LNCAP (cell line): ENCODE data around the gene PSD2.

ENCODE experiments used
- TF ChIP-seq, protein P1 (sequence below): fragments of 450-650 bp; IDR thresholded peaks from 2 replicates; pipeline ENCODE4 v1.5.1; 2017; ENCODE audit warnings: mild to moderate bottlenecking

Gene PSD2

DNA sequence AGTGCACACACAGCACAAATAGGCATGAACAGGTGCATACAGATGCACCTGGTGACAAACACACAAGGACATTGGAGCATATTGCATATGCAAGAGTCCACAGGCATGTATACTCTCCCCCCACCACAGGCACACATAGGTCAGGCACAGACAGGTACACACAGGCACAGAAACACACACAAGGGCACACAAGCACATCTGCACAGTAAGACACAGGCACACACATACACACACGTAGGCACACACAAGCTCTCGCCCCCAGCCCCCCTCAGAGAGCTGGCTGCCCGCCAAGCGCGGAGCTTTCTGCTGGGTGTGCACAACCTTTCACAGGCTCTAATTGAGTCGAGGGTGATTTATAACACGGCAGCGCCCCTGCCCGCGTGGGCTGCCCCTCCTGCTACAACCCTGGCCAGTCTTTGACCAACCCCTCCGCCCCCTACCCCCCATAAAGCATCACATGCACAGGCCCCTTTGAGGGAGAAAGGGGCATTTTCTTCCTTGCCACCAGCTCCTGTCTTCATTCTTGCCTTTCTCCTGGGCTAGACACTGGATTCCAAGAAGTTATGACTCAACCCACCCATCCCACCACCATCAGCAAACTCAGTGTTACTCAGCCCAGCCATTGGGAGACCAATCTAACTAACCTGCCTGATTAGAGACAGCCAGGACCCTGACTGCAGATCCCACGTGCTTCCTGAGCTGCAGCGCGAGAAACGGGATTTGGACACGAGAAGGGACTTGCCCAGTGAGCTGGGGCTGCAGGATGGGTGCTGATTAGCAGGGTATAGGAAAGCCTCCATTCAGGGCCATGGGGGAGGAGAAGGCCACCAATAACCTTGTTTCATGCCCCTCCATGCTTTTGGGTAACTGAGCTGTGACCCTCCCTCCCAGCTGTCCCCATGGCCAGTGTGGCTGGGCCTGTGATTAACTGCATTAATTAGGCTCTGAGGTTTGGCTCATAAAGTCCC lies 42.8 kb upstream of the PSD2 start:
- TF ChIP-seq, protein P1, sequence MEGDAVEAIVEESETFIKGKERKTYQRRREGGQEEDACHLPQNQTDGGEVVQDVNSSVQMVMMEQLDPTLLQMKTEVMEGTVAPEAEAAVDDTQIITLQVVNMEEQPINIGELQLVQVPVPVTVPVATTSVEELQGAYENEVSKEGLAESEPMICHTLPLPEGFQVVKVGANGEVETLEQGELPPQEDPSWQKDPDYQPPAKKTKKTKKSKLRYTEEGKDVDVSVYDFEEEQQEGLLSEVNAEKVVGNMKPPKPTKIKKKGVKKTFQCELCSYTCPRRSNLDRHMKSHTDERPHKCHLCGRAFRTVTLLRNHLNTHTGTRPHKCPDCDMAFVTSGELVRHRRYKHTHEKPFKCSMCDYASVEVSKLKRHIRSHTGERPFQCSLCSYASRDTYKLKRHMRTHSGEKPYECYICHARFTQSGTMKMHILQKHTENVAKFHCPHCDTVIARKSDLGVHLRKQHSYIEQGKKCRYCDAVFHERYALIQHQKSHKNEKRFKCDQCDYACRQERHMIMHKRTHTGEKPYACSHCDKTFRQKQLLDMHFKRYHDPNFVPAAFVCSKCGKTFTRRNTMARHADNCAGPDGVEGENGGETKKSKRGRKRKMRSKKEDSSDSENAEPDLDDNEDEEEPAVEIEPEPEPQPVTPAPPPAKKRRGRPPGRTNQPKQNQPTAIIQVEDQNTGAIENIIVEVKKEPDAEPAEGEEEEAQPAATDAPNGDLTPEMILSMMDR, result no peak

DNA sequence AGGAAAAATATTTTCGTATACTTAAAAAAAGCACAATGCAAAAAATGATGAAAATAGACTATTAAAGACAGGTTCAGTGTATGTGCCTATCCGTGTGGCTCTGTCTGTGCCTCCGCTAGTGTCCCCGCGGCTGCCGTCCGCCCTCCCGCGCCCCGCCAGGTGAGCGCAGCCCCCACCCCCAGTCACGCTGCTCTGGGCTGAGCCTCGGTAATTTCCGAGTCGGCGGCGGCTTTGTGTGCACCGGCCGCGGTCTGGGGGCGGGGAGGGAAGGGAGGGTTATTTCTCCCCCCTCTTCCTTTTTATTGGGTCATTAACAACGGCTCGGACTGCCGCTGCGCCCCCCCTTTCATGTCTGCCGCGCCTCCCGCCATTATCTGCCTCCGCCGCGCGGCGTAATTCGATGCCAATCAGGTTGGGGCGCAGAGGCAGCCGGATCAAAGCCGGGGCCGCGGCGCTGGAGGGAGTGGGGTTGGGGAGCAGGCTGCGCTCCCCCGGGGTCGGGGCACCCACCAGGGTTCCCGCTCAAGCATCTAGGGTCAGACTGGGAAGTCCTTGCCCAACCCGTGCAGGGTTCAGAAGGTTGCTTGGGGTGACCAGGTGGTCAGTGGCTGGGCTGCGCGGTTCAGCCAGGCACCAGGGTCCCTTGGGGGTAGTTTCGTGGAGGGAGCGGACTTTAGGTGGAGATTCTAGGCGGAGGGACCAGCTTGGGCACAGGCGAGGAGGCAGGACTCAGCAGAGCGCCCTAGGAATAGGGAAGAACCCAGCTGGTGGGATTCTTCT lies 39.5 kb upstream of the PSD2 start:
- TF ChIP-seq, protein P1, result no peak

DNA sequence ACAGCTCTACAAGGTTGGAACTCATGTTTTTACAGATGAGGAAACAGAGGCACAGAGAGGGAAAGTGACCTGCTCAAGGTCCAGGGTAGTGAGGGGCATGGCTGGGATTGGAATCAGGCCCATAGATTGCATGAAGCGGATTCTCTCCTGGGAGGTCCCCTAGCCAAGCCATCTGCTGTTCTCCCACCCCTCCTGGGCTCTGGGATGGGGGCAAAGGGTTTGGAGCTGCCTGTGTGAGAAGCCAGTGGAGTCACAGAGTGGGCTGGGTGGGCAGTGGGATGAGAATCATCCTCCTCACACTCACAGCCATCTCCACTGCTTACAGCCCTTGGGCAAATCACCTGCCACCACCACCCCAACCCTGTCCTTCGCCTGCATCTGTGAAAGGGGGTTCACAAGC lies 38.6 kb upstream of the PSD2 start:
- TF ChIP-seq, protein P1, result no peak

DNA sequence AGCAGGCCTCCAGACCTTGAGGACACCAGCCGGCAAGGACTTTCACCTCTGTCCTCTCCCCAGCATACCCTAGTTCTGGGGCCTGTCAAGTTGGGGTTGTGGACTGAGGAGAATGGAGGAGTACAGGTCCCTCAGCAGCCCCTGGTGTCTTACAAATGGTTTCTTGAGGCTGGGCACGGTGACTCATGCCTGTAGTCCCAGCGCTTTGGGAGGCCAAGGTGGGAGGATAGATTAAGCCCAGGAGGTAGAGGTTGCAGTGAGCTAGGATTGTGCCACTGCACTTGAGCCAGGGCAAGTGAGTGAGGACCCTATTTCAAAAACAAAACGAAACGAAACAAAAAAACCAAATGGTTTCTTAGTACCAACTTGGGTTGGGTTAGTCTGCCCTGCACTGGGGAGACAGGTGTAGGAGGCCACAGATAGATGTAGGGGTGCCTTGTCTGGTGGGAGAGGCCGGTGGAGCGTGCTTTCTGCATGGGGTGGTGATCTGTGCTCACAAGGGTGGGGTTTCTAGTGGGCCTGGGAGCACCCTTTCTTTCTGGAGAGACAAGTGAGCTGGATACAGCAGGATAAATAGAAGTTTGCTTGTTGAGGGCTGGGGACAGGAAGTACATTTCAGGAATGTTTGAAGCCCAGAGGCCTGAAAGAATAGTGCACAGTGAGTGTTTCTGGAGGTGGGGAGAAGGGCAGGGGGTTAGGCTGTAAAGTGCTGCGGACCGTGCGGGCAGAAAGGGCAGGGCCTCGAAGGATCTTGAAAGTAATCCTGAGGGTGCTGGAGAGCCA lies 37.7 kb upstream of the PSD2 start:
- TF ChIP-seq, protein P1, result no peak

DNA sequence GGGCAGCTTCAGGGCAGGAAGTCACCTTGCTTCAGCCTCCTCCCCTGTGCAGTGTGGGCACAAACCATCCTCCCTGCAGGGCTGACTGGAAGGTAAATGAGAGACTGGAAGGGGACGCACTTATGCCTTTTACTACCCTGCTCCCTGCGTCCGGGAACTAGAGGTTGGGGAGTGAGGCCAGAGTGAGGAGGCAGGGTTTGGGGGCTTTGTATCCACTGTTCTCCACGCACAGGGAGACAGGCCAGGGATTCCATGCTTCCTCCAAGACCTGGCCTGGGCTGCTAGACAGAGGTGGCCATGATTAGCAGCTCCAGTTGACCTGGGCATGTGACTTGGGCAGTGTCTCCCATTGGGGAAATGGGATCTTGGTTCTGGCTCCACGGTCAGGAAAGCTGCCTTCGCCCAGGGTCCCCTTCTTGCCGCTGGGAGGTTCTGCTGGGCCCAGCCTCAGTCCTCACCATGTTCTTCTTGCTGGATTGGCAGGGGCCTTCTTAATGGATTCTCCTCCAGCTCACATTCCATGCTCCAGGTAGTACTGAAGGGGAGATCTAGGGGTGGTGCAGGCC lies 37.0 kb upstream of the PSD2 start:
- TF ChIP-seq, protein P1, result no peak

DNA sequence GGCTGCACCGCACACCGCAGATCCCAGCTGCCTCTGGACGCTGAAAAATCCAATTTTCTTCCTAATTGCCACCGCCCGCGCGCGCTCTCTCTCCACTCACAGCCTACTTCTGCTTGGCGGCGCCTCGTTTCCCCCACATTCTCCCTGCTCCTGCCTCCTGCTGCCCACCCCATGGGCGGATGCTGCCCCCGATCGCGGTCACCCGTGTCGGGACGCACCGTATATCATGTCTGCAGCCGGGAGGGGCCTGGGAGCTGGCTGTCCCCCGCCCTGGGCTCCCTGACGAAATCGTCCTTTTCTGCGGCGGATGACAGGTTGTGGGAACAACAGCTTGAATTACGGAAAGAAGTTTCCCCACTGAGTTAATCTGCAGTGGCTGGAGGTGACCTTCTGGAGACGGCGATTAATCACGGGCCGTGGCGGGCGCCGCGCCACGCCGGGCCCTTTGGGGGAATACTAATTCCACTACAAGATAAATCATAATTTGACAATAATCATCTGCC lies 36.3 kb upstream of the PSD2 start:
- TF ChIP-seq, protein P1, result no peak
